HG03565 (cell line): ENCODE results near the gene ZNF460.

ENCODE experiments used
- ATAC-seq: cut with Tn5 transposase; IDR thresholded peaks from one replicate; pipeline ENCODE4 v1.9.1; 2021; ENCODE audit warnings: mild to moderate bottlenecking, moderate library complexity; ENCODE audit not compliant: unreplicated experiment

Gene ZNF460

GRCh38 chr19:57279418-57280164, 694 bp upstream of the ZNF460 start:
- ATAC-seq: peak; percentile 58

GRCh38 chr19:57280962-57281400, 696 bp downstream of the ZNF460 start:
- no peak for ATAC-seq

GRCh38 chr19:57282011-57282643, 1.8 kb downstream of the ZNF460 start:
- no peak for ATAC-seq

GRCh38 chr19:57288373-57288772, 8.1 kb downstream of the ZNF460 start:
- ATAC-seq: no peak

- no peak for ATAC-seq
Observed at GRCh38 chr19:57290970-57291369, 10.7 kb downstream of the ZNF460 start.

GRCh38 chr19:57292547-57292946, 12.3 kb downstream of the ZNF460 start:
- no peak for ATAC-seq

GRCh38 chr19:57293719-57294118, 13.4 kb downstream of the ZNF460 start:
- ATAC-seq: no peak

GRCh38 chr19:57302020-57302465, 21.8 kb downstream of the ZNF460 start:
- ATAC-seq: no peak

GRCh38 chr19:57302727-57303401, 22.6 kb downstream of the ZNF460 start:
- no peak for ATAC-seq

GRCh38 chr19:57305056-57305455, 24.8 kb downstream of the ZNF460 start:
- ATAC-seq: no peak

GRCh38 chr19:57308514-57308913, 28.2 kb downstream of the ZNF460 start:
- ATAC-seq: no peak

GRCh38 chr19:57310792-57311191, 30.5 kb downstream of the ZNF460 start:
- ATAC-seq: no peak

GRCh38 chr19:57314146-57314545, 33.9 kb downstream of the ZNF460 start:
- no peak for ATAC-seq

GRCh38 chr19:57317503-57317902, 37.2 kb downstream of the ZNF460 start:
- no peak for ATAC-seq

- ATAC-seq: no peak
Observed at GRCh38 chr19:57319869-57320179, 39.5 kb downstream of the ZNF460 start.

GRCh38 chr19:57320180-57321084, 40.1 kb downstream of the ZNF460 start, which contains the start of gene ZNF543:
ZNF543 (plus strand) TSS chr19:57320472; CDS start chr19:57320854, 382 bp downstream.
- peak; percentile 91 for ATAC-seq

GRCh38 chr19:57321116-57321515, 40.8 kb downstream of the ZNF460 start:
- no peak for ATAC-seq

- ATAC-seq: no peak
Observed at GRCh38 chr19:57321751-57322150, 41.5 kb downstream of the ZNF460 start.

GRCh38 chr19:57324992-57325391, 44.7 kb downstream of the ZNF460 start:
- no peak for ATAC-seq

- ATAC-seq: no peak
Observed at GRCh38 chr19:57327993-57328392, 47.7 kb downstream of the ZNF460 start.

GRCh38 chr19:57334191-57334590, 53.9 kb downstream of the ZNF460 start:
- no peak for ATAC-seq
